Spleen (tissue), 7 donors: Measurements from ENCODE around the gene NEFH.

Source experiments
- CTCF ChIP-seq, 11 experiments: fragments of 200-600 bp in 7 of 11; fragments of 450-650 bp in 4 of 11; sonication (generic) in 4 of 11; IDR thresholded peaks in 8 of 11; conservative IDR thresholded peaks in 3 of 11; 1 replicate in 7 of 11; 2 replicates in 4 of 11; pipeline versions ENCODE4 v1.4.0 to v1.8.0; 2016 to 2021; ENCODE audit warnings: antibody characterized with exemption in 11 of 11, inconsistent platforms in 4 of 11, mild to moderate bottlenecking in 1 of 11
- POLR2A ChIP-seq, 3 donors: fragments of 450-650 bp; IDR thresholded peaks; one replicate each; pipeline ENCODE4 v1.5.1; 2017; ENCODE audit warnings: antibody characterized with exemption in 3 of 3, mild to moderate bottlenecking in 1 of 3
- donor health status: DM: no; HTN: no; CAD: no; lungs with moderate emphysema.
- donor health status: DM: no; HTN: no; CAD: no.
- donor health status: DM: no; HTN: no; CAD: no.

DNA sequence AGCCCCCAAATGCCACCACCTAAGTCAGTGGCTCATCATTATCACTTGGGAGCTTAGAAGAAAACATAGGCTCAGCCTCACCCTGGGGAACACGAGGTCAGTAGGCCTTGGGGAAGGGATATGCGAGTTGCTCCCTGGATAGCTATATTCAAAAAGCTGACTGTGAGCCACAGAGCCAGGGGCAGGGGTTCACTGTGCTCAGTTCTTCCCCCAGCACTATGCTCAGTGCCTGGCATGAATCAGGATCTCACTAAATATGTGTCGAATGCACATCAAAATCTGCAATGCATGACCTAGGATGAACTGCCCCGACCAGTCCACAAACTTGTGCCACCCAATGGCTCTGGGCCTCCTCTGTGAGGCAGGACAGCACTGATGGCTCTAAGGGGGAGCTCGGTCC is 38.4 kb downstream of the NEFH start:
- TF ChIP-seq CTCF (IDR thresholded peaks at IDR 0.05 in 8 of 11, conservative IDR thresholded peaks at IDR 0.05 in 3 of 11): no peak
- no peak for TF ChIP-seq POLR2A (IDR thresholded peaks at IDR 0.05)
